Measurements from ENCODE around the gene CD200R1L. TPM values are rescaled to one million over a fixed set of nuclear protein-coding genes. Genes with fewer than 3 reads are reported as not detected.

CD200R1L gene
- total and polyA plus RNA-seq, 2 of the 13 experiments (the other 11 are each of a cell fraction or from before 2014, with no cell fraction given), result not detected

DNA sequence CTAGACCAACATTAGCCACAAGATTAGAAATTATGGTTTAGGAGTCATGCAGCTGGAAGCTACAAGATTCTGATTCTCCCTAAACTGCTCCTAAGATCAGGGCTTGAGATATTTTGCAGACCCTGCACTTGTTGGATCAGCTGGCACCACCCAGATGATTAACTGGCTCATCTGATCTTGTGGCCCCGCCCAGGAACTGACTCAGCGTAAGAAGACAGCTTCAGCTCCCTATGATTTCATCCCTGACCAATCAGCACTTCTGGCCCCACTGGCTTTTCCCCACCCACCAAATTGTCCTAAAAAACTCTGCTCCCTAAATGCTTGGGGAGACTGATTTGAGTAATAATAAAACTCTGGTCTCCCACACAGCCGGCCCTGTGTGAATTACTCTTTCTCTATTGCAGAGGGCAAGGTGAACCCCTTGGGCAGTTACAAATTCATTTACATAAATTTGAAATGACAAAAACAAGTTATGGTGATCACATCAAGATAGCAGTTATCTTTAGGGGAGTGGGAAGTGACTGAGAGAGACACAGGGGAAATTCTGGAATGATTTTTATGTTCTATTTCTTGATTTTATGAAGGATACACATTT is 76.5 kb downstream of the CD200R1L start (continued):
- no peak for TF ChIP-seq KDM1A (CRISPR knock-in tag; IDR thresholded peaks at IDR 0.05)
- no peak for TF ChIP-seq CENPT (CRISPR knock-in tag; IDR thresholded peaks at IDR 0.05; ENCODE audit: low read depth)
- no peak for TF ChIP-seq ZC3H13 (CRISPR knock-in tag; IDR thresholded peaks at IDR 0.05)
- TF ChIP-seq ZNF879 (CRISPR knock-in tag; IDR thresholded peaks at IDR 0.05), result no peak

- Histone ChIP-seq H2AFZ (ENCODE audit: low read length) (no peak overlapping the region), H3K4me2 (ENCODE audit: low read depth, low read length) (no peak overlapping the region), H3K27me3 (ENCODE audit: control insufficient read depth in 1 of 2, insufficient read depth in 2 of 2, low read length in 2 of 2) (no peaks in the 10 kb centered on the region), H3K9me3 (ENCODE audit: low read length) (no peaks in the 10 kb centered on the region), H3K9ac (ENCODE audit: insufficient read depth, low read depth, low read length) (no peak overlapping the region), H3K36me3 (replicated peaks in 1 of 2; ENCODE audit: control insufficient read depth in 1 of 2, insufficient read depth in 2 of 2, low read length in 2 of 2) (no peaks in the 10 kb centered on the region), H4K20me1 (ENCODE audit: insufficient read depth, low read length) (no peaks in the 10 kb centered on the region), H3K27ac (ENCODE audit: extremely low read length, insufficient read depth, low read length) (no peak overlapping the region), H3K4me1 (ENCODE audit: insufficient read depth, low read length) (no peaks in the 10 kb centered on the region), H3K4me3 (replicated peaks in 1 of 3; ENCODE audit: insufficient read depth in 1 of 3, low read depth in 2 of 3, low read length in 3 of 3) (no peak overlapping the region), H3K79me2 (ENCODE audit: insufficient read depth, low read length) (no peaks in the 10 kb centered on the region)
- DNase-seq (ENCODE audit: low spot score) (no peak), FAIRE-seq (no peak), ATAC-seq (no peak)
- TF ChIP-seq GATAD2A (CRISPR knock-in tag; IDR thresholded peaks at IDR 0.05) (no peak), SMAD1 (CRISPR knock-in tag; IDR thresholded peaks at IDR 0.05; ENCODE audit: borderline replicate concordance, low read depth) (no peak), ZBTB20 (CRISPR knock-in tag; IDR thresholded peaks at IDR 0.05; ENCODE audit: borderline replicate concordance, low read depth) (no peak), MIXL1 (CRISPR knock-in tag; IDR thresholded peaks at IDR 0.05) (no peak), ZNF142 (CRISPR knock-in tag; IDR thresholded peaks at IDR 0.05) (no peak), STAG1 (CRISPR knock-in tag; IDR thresholded peaks at IDR 0.05) (no peak), TGIF2 (CRISPR knock-in tag; IDR thresholded peaks at IDR 0.05) (no peak), ZNF354B (CRISPR knock-in tag; IDR thresholded peaks at IDR 0.05) (no peak), ZNF790 (CRISPR knock-in tag; IDR thresholded peaks at IDR 0.05; ENCODE audit: borderline replicate concordance) (no peak), ZNF512 (CRISPR knock-in tag; IDR thresholded peaks at IDR 0.05) (no peak), ZNF124 (CRISPR knock-in tag; IDR thresholded peaks at IDR 0.05) (no peak), NFATC3 (CRISPR knock-in tag; IDR thresholded peaks at IDR 0.05) (no peak), GZF1 (CRISPR knock-in tag; IDR thresholded peaks at IDR 0.05) (no peak)
- in situ Hi-C loops (cut with HindIII; ENCODE audit: extremely low pct_ligation_motif_present, low pct_unique_long_range_greater_than_20kb) (no loop called here), intact Hi-C loops (cut with micrococcal nuclease; ENCODE audit: unreplicated experiment) (no loop called here)
- WGBS (ENCODE audit: low lambda C conversion rate), result 0% methylated on average over 1 of the region's 1 CpG
- no TSS peak for BruUV-seq (replicated peaks)
- ChIA-PET POLR2A (no interaction called here), CTCF (ENCODE audit: low intra/inter-chr PET ratio, low total read pairs) (no interaction called here)
These were observed 77.2 kb downstream of the CD200R1L start for GRCh38 chr3:112769286-112769978.
